Right hindlimb (tissue), 1 donor: Measurements from ENCODE around the gene CCDC38.

Source experiments
- DNase-seq: peaks from one replicate; pipeline ENCODE4 v3.0.0-alpha.2; 2018

The CCDC38 gene

GRCh38 chr12:95830335-95831089 is 111.9 kb downstream of the CCDC38 start:
- DNase-seq: no peak

- DNase-seq: no peak
Observed at GRCh38 chr12:95829395-95829794, 113.0 kb downstream of the CCDC38 start.

- no peak for DNase-seq
Observed at GRCh38 chr12:95820096-95820703, 122.2 kb downstream of the CCDC38 start.
